GM18517 (cell line): Measurements from ENCODE around the gene DDIAS.
"Not testable (repeated sequence)": the region's sequence is repeated elsewhere in the genome, so short reads cannot be mapped to it uniquely, and the experiment has no call there.

Experiments
- ATAC-seq: cut with Tn5 transposase; IDR thresholded peaks from one replicate; pipeline ENCODE4 v1.9.1; 2021; ENCODE audit warnings: mild to moderate bottlenecking, moderate library complexity; ENCODE audit not compliant: unreplicated experiment

The DDIAS gene

DNA sequence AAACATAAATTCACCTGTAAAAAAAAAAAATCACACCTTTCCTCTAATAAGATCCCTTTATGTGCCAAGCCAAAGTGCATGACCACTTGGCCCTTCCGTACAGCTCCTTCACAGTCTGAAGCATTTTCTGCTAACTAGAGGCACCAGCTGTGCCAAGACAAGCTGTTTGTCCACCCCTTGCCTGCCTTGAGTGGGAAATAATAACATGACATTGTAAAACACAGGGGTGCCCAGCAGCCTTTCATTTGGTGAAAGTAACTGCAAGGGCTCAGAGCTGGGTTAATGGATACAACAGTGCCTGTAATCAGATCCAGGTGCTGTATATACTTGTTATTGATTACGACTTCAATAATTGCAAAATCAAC lies 59.2 kb downstream of the DDIAS start:
- peak; percentile 43 for ATAC-seq

- not testable (repeated sequence) for ATAC-seq
Observed at GRCh38 chr11:82962021-82962420, 60.5 kb downstream of the DDIAS start.

DNA sequence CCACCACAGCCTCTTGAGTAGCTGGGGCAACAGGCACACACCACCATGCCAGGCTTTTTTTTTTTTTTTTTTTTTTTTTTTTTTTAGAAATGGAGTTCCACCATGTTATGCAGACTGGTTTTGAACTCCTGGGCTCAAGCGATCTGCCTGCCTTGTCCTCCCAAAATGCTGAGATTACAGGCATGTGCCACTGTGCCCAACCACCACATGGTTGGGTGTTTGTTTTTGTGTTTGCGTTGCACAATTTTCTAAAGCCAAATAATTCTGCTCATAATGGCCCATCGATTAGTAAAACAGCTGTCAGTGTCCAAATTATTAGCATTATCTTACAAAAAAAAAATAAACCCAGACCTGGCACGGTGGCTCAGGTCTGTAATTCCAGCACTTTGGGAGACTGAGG lies 65.8 kb downstream of the DDIAS start:
- ATAC-seq, result no peak

GRCh38 chr11:82969811-82970210 lies 68.3 kb downstream of the DDIAS start:
- ATAC-seq, result peak; percentile 95

GRCh38 chr11:82970507-82971083 lies 69.1 kb downstream of the DDIAS start:
- ATAC-seq, result not testable (repeated sequence)

- peak; percentile 48 for ATAC-seq
Observed at GRCh38 chr11:82971519-82971946, 70.0 kb downstream of the DDIAS start.

- no peak for ATAC-seq
Observed at GRCh38 chr11:82972103-82972502, 70.6 kb downstream of the DDIAS start.

DNA sequence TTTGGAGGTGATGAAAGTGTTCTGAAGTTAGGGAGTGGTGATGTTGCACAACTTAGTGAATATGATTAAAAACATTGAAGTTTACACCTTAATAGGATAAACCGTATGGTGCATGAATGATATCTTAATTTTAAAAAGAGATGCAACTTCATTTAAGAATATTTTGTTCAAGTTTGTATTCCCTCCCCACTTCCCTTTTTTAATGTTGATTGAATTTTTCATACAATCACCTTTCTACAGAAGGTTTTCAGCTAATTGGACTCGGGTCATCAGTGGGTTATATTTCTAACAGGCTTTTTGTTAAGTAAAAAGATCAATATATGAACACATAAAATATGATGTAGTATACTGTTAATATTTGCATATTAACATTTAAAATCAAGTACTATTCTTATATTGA lies 72.6 kb downstream of the DDIAS start:
- ATAC-seq, result no peak

GRCh38 chr11:82974851-82975250 lies 73.3 kb downstream of the DDIAS start:
- ATAC-seq, result no peak

DNA sequence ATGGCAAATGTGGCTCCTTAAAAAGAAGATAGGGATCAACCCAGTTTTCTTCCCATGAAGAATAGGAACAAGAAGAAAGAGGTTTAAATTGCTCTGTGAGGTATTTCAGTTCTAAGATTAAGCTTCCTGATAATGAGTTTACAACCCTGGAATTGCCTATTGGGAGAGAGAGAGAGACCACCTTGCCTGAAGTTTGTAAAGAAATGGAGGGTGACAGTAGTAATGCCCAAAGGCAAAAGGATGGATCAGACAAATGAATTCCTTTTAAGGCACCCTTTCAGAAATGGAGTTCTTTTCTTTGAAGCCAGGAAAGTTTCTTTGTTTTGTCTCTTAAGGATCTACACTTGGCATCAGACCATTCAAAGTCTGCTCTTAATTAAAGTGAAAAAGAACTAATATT lies 74.3 kb downstream of the DDIAS start:
- ATAC-seq, result no peak

GRCh38 chr11:82976786-82977185 lies 75.2 kb downstream of the DDIAS start:
- ATAC-seq, result no peak

DNA sequence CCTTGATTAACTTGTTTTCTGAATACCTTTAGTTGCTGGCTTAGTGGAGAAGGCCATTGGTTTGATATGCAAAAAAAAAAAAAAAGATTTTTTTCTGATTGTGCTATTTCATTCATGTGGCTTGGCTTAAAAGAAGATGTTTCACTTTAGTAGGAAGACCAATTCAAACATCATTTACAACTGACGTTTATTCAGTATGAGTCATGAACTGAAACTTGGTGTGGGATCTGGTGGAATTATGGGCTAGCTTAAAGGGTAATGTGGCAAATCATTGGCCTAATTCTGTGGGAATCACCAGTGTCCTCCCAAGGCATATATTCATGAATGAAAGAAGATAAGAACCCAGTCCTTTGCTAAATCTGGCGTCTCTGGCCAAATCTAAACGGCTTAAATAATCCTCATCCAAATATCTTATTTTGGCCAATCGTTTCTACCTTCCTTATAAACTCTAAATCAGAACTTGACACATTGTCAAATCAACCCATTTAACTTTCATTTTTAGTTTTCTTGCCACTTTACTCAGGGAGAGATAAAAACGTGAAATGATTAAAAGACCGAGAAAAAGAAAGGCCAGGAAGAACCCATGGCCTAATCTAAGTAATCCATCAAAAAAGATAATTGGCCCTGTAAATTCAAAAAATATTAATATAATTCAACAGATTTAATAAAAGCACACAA lies 77.0 kb downstream of the DDIAS start:
- ATAC-seq, result peak; percentile 47

GRCh38 chr11:82979824-82980223 lies 78.3 kb downstream of the DDIAS start:
- ATAC-seq, result no peak

DNA sequence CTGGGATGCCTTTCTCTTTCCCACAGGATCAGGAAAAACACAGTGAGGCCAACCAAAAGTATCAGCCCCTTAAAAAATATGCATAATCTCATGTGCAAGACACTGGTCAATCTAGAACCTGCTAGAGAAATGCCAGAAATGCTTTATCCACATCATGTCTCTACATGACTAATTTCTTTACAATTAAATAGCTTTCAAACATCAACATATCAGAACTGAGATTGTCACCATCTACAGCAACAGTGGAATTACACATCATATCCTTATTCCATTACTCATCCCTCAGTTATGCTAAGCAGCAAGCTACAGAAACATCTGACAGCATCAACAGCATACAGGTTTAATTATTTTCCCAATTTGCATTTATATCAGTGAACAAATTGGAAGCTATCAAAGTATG lies 78.8 kb downstream of the DDIAS start:
- no peak for ATAC-seq

GRCh38 chr11:82980947-82981346 lies 79.4 kb downstream of the DDIAS start:
- no peak for ATAC-seq

DNA sequence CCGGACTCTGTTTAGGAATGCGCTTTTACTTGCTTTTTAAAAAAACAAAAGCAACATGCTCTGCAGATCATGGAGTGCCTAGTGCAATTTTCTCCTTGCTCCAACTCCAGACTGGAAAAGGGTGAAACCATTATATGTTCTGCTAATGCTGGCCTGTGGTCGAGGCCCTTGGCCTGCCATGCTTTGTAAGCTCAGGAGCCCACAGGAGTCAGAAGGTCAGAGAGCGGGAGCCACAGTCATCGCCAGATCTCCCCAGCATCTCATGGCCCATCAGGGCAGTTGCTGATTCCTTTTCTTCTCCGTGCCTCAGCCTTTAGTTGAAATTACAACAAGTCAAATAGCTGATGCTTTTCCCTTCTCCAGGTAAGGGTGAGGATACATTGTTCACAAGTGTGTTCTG lies 80.3 kb downstream of the DDIAS start:
- ATAC-seq, result no peak
